CD4-positive, alpha-beta T cell (primary cell): Measurements from ENCODE around the gene GNG13. TPM values are rescaled to one million over a fixed set of nuclear protein-coding genes. Genes with fewer than 3 reads are reported as not detected.

Experiments
- ATAC-seq: fragments of 200-7000 bp; cut with Tn5 transposase; one replicate; pipeline ENCODE4 v1.10.0; 2022; ENCODE audit warnings: mild to moderate bottlenecking; ENCODE audit not compliant: poor library complexity
- CTCF ChIA-PET: fragments of 350-600 bp; sonication (Branson Sonifier 250); formaldehyde crosslinking; loops from one replicate; lab custom pipeline; 2021; ENCODE audit warnings: antibody characterized with exemption, inconsistent platforms; lab: Charles Lee
- POLR2A ChIA-PET: fragments of 350-600 bp; sonication (Branson Sonifier 250); formaldehyde crosslinking; loops from one replicate; lab custom pipeline; 2021; ENCODE audit warnings: antibody characterized with exemption, inconsistent platforms; lab: Charles Lee
- DNase-seq, 14 experiments: peaks; one replicate each; pipeline ENCODE4 v3.0.0-alpha.2; 2013 to 2020; ENCODE audit warnings: mixed read lengths in 2 of 14
- H3K27ac ChIP-seq, 2 donors: one replicate each; pipeline versions ENCODE4 v1.5.1 to v1.7.0; 2013; ENCODE audit warnings: low read length in 2 of 2, low read depth in 1 of 2, mild to moderate bottlenecking in 1 of 2
- H3K27me3 ChIP-seq, 2 experiments: 1 replicate in 1 of 2; 2 replicates in 1 of 2; pipeline versions ENCODE4 v1.6.1 to v1.7.0; 2013; ENCODE audit warnings: low read length in 2 of 2, control low read depth in 1 of 2, mild to moderate bottlenecking in 1 of 2, moderate library complexity in 1 of 2; ENCODE audit not compliant: insufficient read depth in 2 of 2, control insufficient read depth in 1 of 2
- H3K36me3 ChIP-seq: one replicate; pipeline ENCODE4 v1.6.1; 2013; ENCODE audit warnings: low read length, control low read depth; ENCODE audit not compliant: insufficient read depth
- H3K4me1 ChIP-seq: one replicate; pipeline ENCODE4 v1.6.1; 2013; ENCODE audit warnings: low read length, control low read depth; ENCODE audit not compliant: insufficient read depth
- H3K4me3 ChIP-seq: one replicate; pipeline ENCODE4 v1.5.1; 2013; ENCODE audit warnings: mild to moderate bottlenecking, low read length, moderate library complexity
- H3K9me3 ChIP-seq, 2 experiments: 1 replicate in 1 of 2; 2 replicates in 1 of 2; pipeline versions ENCODE4 v1.6.1 to v1.7.0; 2013; ENCODE audit warnings: low read length in 2 of 2, mild to moderate bottlenecking in 2 of 2, control low read depth in 1 of 2, moderate library complexity in 1 of 2; ENCODE audit not compliant: control insufficient read depth in 1 of 2, insufficient read depth in 1 of 2
- H3K27ac Mint-ChIP-seq: one replicate; pipeline ENCODE4 v1.8.0; 2020; ENCODE audit warnings: mixed read lengths
- H3K27me3 Mint-ChIP-seq: one replicate; pipeline ENCODE4 v1.8.0; 2021; ENCODE audit warnings: mixed read lengths
- H3K36me3 Mint-ChIP-seq: one replicate; pipeline ENCODE4 v1.8.0; 2021; ENCODE audit warnings: low read depth, mixed read lengths
- H3K4me1 Mint-ChIP-seq: one replicate; pipeline ENCODE4 v1.8.0; 2021; ENCODE audit warnings: low read depth, mixed read lengths
- H3K4me3 Mint-ChIP-seq: one replicate; pipeline ENCODE4 v1.8.0; 2020; ENCODE audit warnings: mild to moderate bottlenecking, mixed read lengths
- H3K9me3 Mint-ChIP-seq: one replicate; pipeline ENCODE4 v1.8.0; 2020; ENCODE audit warnings: mixed read lengths
- intact Hi-C, 2 experiments: fragments of 100-400 bp; cut with DNase I in 1 of 2; cut with micrococcal nuclease in 1 of 2; formaldehyde crosslinking; loops; one replicate each; pipeline versions ENCODE4 v1.15.1 to v1.9.0; 2023 to 2025; cut with DNase I, micrococcal nuclease
- total RNA-seq, 174 experiments: library from RNA in 2 of 174; stranded (reverse) in 2 of 174; gene quantifications; one replicate each; pipeline ENCODE4 v1.2.3 and lab custom pipeline; 2021 to 2026
- TF ChIP-seq, protein P1 (sequence below): fragments of 200-600 bp; IDR thresholded peaks from one replicate; pipeline ENCODE4 v1.8.0; 2022; ENCODE audit warnings: antibody characterized with exemption, mild to moderate bottlenecking

Gene GNG13
- total RNA-seq, 2 experiments from 2014 or later, result not detected

DNA sequence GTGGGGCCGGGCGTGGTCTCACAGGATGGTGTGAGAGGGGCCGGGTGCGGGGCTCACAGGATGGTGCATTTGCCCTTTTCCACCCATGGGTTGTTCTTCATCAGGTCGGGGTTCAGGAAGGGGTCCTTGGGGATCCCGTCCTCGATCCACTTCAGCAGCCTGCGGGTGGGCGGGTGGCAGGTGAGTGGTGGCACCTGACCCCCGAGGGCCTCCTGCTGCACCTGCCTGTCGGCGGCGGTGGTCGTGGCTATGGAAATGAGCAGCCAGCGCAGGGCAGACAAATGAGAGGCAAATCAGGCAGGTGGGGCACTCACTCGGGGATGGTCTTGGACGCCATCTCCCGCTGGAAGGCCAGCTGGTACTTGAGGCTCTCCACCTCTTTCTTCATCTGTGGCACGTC lies 1.9 kb downstream of the GNG13 start:
- intact Hi-C loops, result no loop called here
- Mint-ChIP-seq H3K36me3 (no peaks in the 10 kb centered on the region), H3K9me3 (no peaks in the 10 kb centered on the region), H3K27me3 (peaks cover 14% of the 10 kb centered on the region), H3K4me1 (no peaks in the 10 kb centered on the region), H3K27ac (no peak overlapping the region), H3K4me3 (no peak overlapping the region)
- peaks cover 25 to 31% of the 10 kb centered on the region in 2 experiments for H3K27me3 ChIP-seq
- ChIA-PET CTCF (no interaction called here), POLR2A (no interaction called here)
- H3K4me1 ChIP-seq, result peaks cover 4% of the 10 kb centered on the region
- ATAC-seq, result no peak
- no peak for DNase-seq
- H3K9me3 ChIP-seq, result peaks cover 0 to 23% of the 10 kb centered on the region in 2 experiments
- H3K27ac ChIP-seq, result no peak overlapping the region
- no peak overlapping the region for H3K4me3 ChIP-seq
- H3K36me3 ChIP-seq, result no peaks in the 10 kb centered on the region
- TF ChIP-seq, protein P1, sequence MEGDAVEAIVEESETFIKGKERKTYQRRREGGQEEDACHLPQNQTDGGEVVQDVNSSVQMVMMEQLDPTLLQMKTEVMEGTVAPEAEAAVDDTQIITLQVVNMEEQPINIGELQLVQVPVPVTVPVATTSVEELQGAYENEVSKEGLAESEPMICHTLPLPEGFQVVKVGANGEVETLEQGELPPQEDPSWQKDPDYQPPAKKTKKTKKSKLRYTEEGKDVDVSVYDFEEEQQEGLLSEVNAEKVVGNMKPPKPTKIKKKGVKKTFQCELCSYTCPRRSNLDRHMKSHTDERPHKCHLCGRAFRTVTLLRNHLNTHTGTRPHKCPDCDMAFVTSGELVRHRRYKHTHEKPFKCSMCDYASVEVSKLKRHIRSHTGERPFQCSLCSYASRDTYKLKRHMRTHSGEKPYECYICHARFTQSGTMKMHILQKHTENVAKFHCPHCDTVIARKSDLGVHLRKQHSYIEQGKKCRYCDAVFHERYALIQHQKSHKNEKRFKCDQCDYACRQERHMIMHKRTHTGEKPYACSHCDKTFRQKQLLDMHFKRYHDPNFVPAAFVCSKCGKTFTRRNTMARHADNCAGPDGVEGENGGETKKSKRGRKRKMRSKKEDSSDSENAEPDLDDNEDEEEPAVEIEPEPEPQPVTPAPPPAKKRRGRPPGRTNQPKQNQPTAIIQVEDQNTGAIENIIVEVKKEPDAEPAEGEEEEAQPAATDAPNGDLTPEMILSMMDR, result no peak

DNA sequence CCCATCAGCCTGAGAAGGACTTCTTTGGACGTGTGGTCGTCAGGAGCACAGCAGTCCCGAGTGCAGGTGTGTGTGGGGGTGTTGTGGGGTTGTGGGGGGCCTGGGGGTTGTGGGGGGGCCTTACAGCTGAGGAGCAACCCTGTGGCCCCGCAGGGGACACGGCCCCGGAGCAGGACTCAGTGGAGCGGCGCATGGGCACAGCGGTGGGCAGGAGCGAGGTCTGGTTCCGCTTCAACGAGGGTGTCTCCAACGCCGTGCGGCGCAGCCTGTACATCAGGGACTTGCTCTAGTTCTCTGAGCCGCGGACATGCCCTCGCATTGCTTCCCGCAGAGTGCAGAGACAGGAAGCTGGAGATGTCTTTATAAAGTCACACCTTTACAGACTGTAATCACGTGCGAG lies 2.8 kb downstream of the GNG13 start:
- peaks cover 25 to 29% of the 10 kb centered on the region in 2 experiments for H3K27me3 ChIP-seq
- POLR2A ChIA-PET, result no interaction called here

DNA sequence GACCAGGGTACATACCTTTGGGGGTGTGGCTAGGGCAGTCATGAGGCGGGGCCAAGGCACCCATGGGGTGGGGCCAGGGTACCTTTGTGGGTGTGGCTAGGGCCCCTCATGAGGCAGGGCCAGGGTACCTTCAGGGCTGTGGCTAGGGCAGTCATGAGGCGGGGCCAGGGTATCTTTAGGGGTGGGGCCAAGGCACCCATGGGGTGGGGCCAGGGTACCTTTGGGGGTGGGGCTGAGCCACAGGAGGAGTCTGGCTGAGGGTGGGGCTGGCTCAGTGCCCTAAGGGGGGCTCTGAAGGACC lies 3.5 kb downstream of the GNG13 start:
- ATAC-seq, result peak; percentile 37
- intact Hi-C loops, result no loop called here

More for the DNA sequence above, 2.8 kb downstream of the GNG13 start:
- peaks cover 0 to 23% of the 10 kb centered on the region in 2 experiments for H3K9me3 ChIP-seq
- intact Hi-C loops, result no loop called here
- no peak overlapping the region for H3K4me3 ChIP-seq
- Mint-ChIP-seq H3K4me1 (no peaks in the 10 kb centered on the region), H3K36me3 (no peaks in the 10 kb centered on the region), H3K4me3 (no peak overlapping the region), H3K27ac (no peak overlapping the region), H3K27me3 (peaks cover 10% of the 10 kb centered on the region), H3K9me3 (no peaks in the 10 kb centered on the region)
- TF ChIP-seq, protein P1, result no peak
- no peak for ATAC-seq
- DNase-seq, result no peak
- H3K36me3 ChIP-seq, result no peaks in the 10 kb centered on the region
- CTCF ChIA-PET, result no interaction called here
- H3K27ac ChIP-seq, result no peak overlapping the region
- H3K4me1 ChIP-seq, result peaks cover 4% of the 10 kb centered on the region

More for the DNA sequence above, 3.5 kb downstream of the GNG13 start:
- Histone ChIP-seq H3K27me3 (peaks cover 19 to 22% of the 10 kb centered on the region in 2 experiments), H3K36me3 (no peaks in the 10 kb centered on the region), H3K4me3 (no peak overlapping the region), H3K27ac (no peak overlapping the region), H3K4me1 (peaks cover 4% of the 10 kb centered on the region), H3K9me3 (peaks cover 0 to 22% of the 10 kb centered on the region in 2 experiments)
- TF ChIP-seq, protein P1, result no peak
- Mint-ChIP-seq H3K27me3 (peaks cover 5% of the 10 kb centered on the region), H3K4me1 (no peaks in the 10 kb centered on the region), H3K36me3 (no peaks in the 10 kb centered on the region), H3K4me3 (no peak overlapping the region), H3K9me3 (no peaks in the 10 kb centered on the region), H3K27ac (no peak overlapping the region)
- no peak for DNase-seq
- POLR2A ChIA-PET, result no interaction called here
- CTCF ChIA-PET, result no interaction called here
